Pulmonary artery endothelial cell (primary cell): ENCODE data around the gene MYO15B. TPM values are rescaled to one million over a fixed set of nuclear protein-coding genes. Genes with fewer than 3 reads are reported as not detected.

Experiments used
- DNase-seq: peaks from one replicate; pipeline ENCODE4 v3.0.0-alpha.2; 2011; ENCODE audit warnings: low read depth, low spot score
- total RNA-seq: library from RNA; depleted of rRNA; stranded (reverse); fragments of >200 nt; gene quantifications from 2 replicates; pipeline ENCODE4 v1.2.3, GENCODE V29; 2014

The MYO15B gene
- 1.6 and 10.5 TPM in 2 replicates for total RNA-seq

DNA sequence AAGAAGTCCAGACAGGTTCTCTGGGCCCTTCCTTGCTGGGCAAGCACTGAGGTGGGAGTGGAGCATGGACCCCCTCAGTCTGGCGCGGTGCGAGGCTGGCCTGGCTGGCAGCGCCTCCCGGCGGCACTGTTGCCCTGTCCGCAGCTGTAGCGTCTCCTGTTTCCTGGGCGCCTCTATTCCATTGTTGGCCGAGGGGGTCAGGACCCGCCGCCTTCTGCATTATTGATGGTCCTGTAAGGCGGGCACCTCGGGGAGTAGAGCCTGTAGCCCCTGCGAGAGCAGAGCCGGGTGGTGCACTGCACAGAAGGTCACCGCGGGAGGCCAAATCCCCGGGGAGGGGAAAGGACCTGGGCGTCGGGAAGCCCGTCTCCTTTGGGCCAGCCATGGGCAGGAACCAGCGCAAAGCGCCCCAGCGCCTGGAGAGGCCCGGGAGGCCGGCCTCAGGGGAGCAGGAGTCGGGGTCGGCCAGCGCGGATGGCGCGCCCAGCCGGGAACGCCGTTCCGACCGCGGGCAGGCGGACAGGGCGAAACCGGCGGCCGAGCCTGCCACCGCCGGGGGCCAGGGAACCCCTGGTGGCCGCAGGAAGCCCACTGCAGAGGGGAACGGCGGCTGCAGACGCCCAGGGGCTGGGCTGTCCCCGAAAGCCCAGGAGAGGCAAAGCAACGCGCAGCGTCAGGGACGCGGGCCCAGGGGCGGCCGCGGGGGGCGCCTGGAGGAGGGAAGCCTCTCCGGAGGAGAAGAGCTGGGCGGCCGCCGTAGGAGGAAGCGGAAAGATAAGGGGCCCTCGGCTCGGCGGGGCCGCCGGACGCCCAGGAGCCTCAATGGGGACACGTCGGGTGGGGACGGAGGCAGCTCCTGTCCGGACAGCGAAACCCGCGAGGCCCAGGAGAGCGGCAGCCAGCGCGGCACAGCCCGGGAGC, at the start of gene MYO15B:
Gene MYO15B (plus strand): TSS at position 126 of the 921 bp plus-strand sequence. CDS start 258 bp downstream, at position 384.
- DNase-seq = no peak

DNA sequence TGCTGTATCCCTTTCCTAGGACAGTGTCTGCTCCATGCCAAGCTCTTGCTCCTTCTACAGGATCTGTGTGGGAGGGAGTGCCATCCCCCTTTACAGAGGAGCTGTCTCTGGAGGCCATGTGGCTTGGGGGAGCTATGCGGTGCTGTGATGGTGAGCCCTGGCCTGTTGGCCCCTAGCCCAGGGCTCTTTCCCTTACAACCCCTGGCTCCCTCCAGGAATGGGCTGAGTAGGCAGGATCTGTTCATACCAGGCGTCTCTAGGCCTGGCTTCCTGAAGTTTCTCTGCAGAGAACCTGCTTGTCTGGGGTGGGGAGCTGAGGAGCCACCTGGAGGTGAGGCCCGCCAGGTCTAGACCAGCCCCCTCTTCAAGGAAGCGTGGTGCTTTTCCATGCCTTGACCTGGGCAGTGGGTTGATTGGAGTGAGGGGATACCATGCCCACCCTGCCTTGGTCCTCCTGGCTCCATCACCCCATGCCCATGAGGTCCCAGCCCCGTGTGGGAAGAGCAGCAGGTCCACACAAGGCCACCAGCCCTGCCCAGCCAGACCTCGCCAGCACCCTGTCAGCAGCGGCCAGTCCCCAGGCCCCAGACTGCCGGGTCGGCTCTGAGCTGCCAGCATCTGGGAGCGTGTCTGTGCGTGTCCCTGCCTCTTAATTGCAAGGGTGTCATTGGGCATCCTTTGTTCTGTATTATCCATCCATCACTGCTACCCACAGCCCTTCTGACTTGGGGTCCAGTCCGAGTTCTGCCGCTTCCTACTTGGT, 47.5 kb upstream of the MYO15B start:
- DNase-seq = no peak

DNA sequence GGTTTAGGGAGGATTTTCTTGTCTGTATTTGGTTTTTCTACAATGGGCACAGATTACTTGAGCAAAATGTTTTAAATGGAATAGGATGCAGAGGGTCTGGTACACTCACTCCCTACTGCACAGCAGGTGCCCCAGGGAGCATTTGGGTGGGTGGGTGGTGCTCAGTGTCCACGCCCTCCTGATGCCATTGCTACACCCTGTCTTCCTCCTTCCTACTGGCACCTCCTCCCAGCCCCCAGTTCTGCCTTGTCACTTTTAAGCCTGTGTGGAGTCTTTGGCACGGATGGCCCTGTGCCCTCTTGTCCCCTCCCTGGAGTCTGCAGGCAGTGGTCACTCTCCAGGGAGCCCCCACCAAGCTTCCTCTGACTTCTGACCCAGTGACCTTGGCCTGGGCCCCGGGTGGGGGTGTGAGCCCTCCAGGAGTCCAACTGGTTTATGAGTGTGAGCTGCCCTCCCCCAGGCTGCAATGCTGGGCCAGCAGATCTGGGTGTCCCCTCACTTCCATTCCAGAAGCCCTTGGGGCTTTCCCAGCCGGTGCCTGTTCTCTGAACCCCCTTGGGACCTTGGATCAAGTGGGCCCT, 46.6 kb upstream of the MYO15B start:
- DNase-seq = no peak

DNA sequence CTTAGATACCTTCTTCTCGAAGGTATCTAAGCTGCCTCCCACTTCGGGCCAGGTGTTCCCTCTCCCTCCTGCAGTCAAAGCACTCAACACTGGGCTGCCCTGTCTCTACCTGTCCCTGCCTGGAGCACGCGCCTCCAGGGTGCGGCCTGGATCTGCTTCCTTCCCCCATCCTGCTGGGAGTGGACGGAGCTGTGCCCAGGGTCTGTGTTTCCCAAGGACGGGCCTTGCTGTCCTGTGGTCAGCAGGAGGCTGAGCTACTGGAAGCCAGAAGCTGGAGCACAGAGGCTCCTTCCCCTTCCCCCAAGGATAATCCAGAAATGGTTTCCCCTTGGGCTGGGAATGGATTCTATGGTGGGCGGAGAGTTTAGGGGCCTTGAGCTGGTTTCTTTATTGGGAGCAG, 45.4 kb upstream of the MYO15B start:
- DNase-seq = no peak

DNA sequence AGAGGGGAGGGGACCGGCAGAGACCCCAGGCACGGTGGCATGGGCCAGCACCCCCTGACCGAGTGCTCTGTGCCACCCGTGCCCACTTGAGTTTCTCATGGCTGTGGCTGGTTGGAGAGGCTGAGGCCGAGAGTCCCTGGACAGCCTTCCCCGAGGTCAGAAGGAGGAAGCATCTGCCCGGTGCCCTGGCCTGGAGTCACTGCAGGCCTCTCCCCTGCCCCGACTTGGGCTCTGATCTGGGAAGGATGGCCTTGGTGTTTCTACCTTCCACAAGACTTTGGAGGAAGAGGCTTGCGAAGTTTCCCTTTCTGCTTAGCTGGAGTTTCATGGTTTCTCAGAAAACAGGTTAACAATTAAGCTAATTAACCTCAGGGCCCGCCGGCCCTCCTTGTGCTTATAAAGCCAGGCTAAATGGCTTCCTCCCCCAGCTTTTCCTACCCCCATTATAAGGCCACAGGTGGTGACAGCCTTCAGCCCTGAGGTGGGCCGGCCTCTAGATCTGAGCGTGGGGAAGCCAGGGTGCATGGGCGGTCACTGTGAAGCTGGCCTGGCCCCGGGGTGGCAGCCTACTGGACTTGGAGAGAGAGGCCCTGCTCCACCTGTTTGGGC, 44.8 kb upstream of the MYO15B start:
- DNase-seq = no peak

DNA sequence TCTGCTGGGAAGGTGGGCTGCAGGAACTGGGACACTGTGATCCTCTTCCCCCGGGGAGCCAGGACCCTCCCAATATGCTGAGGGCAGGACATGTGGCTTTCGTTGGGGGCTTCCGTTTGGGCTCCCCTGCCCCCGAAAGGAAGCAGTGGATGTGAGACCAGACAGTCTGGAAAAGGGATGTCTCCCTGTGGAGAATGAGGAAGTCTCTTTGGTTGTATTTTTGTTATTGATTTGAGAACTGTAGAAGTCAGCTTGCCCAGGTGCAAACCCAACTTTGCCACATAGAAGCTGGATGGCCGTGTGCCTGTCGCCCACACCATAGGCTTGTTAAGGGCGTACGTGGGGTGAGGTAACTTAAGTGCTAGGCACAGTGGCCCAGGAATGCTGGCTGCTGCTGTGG, 43.4 kb upstream of the MYO15B start:
- DNase-seq = no peak

DNA sequence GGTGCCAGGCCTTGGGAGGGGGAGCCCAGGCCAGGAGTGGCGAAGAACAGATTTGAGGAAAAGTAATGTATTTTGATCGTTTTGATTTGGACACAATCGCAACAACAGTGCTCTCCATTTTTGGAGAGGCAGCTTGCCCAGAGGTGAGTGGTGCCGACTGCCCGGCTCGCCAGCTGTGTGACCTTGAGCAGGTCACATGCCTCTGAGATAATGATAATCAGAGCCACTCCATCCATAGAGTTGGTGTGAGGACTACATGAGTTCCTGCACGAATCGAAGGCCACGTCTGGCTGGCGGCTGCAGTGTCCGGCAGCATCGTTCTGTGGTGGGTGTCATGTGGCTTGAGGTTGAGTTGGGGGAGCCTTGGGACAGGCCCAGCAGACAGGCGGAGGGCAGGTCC, 41.4 kb upstream of the MYO15B start:
- DNase-seq = no peak

DNA sequence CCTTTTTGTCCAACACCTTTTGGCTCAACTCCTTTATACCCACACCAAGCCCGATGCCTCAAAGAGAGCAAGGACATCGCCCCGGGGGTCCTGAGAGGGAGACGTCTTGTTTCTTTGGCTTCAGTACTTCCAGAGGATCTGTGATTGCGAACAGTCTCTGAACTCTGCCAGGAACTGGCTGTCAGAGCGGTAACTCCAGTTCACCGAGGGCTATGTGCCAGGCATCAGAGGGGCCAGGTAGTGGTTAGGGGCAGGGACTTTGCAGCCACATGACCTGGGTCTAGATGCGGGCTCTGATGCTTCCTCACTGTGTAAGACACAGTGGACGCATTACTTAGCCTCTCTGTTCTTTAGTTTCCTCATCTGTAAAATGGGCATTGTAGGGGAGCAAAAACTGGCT, 40.5 kb upstream of the MYO15B start:
- no peak for DNase-seq

DNA sequence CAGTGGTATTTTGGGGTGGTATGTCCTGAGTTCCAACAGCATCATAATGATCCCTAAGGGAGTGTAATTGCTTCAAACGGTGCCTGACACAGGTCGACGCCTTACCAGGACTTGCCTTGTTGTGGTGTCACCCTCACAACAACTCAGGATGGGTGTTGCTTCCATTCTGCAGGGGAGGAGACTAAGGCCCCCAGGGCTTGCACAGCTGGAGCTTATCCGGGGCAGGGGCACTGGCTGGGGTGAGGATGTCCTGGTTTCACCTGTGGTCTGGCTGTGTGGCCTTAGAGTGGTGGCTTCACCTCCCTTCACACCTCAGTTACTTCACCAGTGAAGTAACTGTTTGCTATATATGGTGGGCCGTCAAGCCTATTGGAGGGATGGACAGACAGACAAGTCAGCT, 38.8 kb upstream of the MYO15B start:
- no peak for DNase-seq

DNA sequence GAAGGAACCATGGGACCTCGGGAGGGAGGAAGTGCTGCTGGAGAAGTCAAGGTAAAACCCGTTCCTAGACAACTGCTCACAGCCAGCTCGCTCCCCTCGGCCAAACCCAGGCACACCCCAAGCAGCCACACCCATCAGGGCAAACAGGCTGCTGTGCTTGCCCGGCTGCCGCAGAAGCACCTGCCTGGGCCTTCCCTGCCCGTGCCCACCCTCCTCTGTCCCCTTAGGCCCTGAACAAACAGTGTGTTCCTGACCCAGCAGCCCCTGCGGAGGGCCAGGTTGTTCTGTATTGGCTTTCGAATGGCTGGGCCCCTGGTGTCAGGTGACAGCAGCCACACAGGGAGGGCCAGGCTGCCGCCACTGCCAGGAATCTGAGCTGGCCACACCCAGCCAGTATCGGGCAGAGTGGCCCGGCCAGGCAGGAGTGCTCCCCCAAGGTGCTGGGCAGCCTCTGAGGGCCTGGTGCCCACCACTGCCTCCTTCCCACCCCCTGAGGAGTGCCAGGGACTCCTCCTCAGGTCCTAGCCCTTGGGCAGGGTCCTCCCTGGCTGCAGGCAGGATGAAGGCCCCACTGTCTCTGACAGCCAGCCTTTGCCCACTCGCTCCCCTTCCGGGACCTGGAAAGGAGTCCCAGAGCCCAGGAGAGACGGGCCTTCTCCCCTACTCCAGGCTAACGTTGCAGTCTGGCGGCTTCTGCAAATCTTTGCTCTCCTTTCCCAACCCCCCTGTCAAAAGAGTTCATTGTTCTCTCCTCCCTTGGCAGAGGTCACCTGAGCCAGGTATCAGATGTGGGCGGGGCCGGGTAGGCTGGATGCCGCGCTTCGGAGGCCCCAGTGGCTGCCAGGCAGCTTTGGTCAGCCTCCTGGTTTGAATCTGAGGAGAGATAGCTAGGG, 38.1 kb upstream of the MYO15B start:
- DNase-seq = no peak

DNA sequence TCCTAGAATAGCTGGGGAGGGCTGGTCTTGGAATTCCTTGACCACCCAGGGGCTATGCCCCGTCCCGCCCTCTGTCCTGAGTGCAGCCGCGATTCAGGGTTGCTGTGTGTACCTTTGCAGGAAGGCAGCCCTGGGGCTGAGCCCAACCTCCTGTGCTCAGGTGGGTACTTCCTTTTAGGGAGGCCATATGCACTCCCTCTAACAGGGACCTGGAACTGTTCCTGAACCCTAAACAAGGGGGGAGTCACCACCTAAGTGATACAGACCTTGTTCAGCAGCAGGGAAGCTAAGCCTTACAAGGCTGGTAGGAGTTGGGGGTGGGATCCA, 37.5 kb upstream of the MYO15B start:
- DNase-seq = no peak

DNA sequence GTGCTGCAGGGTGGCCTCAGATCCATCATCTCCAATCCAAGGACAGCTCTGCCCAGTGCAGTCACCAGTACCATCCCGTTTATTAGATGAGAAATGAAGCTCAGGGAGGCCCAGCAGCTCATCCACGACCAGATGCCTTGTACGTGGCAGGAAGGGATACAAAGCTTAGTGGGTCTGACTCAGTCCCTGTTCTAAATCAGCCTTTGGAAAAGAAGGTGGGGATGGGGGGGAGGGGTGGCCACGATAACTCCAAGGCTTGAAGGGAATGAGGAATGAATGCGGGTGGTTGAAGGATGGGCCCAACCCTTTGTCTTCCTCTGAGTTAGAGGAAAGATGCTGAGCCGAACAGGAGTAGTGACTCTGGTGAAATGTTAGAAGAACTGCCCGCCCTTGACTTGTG, 36.3 kb upstream of the MYO15B start:
- no peak for DNase-seq

DNA sequence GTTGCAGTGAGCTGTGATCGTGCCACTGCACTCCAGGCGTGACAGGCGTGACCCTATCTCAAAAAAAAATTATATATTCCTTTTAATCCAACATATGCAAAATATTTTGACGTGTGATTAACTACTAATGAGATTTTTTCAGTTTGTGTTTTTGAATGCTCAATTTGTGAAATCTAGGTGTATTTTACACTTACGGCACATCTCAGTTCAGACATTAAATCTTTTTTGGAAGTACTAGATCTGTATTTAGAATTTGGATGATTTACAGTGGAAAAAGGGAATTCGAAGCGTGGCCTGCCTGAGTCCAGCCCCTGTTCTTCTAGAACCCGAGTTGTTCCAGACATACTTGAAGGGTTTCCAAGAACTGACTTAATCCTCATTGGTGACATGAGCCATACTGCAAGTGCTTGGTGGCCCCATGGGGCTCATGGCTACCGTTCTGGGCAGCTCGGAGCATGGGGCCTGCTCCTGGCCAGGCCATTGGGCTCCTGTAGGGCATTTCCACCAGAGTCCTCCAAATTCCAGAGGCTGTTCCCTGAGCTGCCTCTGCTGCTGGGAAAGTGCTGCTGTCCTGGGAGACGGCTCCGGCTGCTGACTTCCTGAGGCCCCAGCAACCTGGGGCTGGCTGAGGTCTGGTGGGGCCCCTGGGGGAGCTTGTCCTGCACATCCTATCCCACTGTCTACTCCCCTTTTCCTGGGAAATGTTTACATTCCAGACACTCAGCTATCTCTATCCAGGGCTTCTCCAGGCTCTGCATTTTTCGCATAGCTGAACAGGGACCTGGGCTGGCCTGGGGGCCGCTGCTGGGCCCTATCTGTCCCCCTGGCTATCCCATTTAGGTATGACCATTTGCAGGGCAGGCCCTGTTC, 34.9 kb upstream of the MYO15B start:
- DNase-seq = no peak

DNA sequence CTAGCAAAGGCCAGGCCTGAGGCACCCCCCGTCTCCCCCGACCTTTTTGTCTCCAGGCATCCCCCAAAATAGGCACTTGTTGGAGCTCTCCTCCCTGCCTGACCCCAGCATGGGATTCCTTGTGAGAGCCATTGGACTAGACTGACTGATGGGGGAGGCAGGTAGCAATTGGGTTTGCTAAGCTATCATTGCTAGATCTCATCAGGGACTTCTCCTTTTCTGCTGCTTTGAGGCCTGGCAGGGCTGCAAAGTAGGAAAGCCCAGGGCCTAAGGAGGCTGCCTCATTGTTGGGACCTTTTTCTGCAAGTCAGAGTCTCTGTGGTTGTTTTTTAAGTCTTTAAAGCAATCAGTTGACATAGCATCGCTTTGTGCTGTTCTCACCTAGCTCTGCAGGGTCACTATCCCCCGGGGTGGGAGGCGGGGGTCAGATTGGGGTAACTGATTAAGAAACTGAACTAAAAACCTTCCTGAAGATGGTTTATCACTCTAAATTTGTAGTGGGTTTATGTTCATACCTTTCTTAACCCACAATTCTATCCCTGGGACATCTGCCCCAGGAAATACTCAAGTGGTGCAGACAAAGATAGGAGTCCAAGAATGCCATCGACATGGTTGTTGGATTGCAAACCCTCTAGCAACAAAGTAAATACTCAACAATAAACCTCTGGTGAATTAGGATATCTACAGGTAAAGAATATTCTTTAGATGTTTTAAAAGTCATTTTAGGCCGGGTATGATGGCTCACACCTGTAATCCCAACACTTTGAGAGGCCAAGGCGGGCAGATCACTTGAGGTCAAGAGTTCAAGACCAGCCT, 34.1 kb upstream of the MYO15B start:
- DNase-seq = no peak

DNA sequence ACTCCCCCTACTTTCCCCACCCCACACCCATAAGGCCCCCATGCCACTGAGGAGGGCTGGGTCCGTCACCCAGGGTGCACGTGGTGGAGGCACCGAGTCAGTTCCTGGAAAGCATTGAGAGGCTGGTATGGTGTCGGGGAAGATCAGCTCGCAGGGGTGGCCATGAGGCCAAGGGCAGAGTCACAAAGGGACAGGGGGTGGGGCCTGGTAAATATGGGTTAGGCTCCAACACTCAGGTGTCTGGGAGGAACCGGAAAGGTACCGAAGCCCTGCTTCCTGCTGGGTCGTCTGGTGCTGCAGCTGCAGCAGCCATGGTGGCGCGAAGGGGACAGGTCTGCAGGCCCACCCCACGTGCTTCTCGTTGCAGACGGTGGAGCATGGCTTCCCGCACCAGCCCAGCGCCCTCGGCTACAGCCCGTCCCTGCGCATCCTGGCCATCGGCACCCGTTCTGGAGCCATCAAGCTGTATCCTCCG, 31.9 kb upstream of the MYO15B start:
- no peak for DNase-seq

DNA sequence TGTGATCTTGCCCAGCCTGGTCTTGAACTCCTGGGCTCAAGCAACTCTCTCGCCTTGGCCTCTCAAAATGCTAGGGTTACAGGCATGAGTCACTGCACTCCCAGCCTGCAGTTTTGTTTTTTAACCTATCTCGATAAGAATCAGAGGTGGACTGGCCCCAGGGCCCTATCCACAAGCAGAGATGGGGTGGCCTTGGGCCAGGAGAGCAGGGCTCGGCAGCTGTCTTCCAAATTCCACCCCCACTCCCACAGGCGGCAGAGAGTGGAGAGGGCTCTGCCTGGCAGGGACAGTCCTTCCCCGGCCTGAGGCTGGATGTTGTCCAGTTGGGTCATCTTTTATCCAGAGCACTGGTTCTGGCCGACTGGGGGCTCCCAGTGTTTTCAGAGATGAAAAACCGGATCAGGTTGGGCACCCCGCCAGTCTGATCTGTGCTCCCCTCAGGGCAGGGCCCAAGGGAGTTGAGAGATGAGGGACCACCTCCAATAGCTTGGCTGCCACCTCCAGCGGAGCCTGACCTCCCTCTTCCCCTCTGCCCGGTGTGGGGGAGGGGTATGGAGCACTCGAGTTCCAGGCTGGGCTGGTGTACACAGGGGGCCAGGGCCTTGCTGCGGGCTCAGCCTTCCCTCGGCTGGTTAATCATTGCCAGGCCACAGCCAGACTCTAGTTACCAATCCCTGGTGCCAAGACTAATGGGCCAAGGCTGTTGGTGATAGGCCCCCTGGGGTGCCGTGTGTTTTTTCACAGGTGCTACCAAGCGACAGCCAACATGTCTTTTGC, 30.3 kb upstream of the MYO15B start:
- DNase-seq = no peak

DNA sequence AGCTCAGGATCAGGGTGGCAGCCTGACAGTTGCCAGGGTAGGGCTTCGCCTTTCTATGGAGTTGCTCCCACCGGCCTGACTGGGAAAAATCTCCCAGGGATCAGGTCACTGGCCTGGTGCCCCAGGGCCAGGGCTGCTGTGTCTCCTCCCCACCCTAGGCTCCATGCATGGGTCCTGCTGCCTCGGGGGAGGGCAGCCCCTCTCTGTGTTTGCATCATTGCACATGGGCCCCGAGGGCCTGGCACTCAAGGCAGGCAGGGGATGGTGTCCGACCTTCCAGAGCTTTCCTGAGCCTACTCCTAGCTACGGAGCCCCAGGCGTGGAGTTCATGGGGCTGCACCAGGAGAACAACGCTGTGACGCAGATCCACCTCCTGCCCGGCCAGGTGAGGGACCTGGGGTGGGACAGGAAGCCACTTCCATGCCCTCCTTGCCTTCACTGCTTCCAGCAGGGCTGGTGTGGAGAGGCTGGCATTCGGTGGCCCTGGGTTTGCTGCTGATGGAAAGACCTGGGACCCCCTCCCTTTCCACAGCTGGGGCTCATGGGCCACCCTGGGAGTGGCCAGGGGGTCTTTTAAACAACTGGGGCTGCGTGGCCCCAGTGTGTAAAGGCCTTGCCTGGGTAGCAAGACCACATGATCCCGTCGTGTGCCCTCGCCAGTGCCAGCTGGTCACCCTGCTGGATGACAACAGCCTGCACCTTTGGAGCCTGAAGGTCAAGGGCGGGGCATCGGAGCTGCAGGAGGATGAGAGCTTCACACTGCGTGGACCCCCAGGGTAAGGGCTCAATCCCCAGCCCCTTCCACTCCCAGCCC, 29.5 kb upstream of the MYO15B start:
- DNase-seq = no peak
